Measurements from ENCODE around the gene RCVRN.

- TF ChIP-seq, protein P1, sequence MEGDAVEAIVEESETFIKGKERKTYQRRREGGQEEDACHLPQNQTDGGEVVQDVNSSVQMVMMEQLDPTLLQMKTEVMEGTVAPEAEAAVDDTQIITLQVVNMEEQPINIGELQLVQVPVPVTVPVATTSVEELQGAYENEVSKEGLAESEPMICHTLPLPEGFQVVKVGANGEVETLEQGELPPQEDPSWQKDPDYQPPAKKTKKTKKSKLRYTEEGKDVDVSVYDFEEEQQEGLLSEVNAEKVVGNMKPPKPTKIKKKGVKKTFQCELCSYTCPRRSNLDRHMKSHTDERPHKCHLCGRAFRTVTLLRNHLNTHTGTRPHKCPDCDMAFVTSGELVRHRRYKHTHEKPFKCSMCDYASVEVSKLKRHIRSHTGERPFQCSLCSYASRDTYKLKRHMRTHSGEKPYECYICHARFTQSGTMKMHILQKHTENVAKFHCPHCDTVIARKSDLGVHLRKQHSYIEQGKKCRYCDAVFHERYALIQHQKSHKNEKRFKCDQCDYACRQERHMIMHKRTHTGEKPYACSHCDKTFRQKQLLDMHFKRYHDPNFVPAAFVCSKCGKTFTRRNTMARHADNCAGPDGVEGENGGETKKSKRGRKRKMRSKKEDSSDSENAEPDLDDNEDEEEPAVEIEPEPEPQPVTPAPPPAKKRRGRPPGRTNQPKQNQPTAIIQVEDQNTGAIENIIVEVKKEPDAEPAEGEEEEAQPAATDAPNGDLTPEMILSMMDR (IDR thresholded peaks at IDR 0.05): no peak
- no peak for TF ChIP-seq POLR2A (IDR thresholded peaks at IDR 0.05)
Measured at GRCh38 chr17:9862949-9863348, 42.1 kb downstream of the RCVRN start.

All from right lobe of liver (tissue), 4 donors.